Hematopoietic multipotent progenitor cell treated with erythropoietin and hydrocortisone succinate and interleukin-3 and kit ligand, for 15 days (in vitro differentiated cells): ENCODE results near the gene RASGEF1C.

Experiments
- DNase-seq: peaks from one replicate; pipeline ENCODE4 v3.0.0-alpha.2; 2015; ENCODE audit warnings: low spot score

The RASGEF1C gene

GRCh38 chr5:180159756-180160155 lies 49.3 kb downstream of the RASGEF1C start:
- no peak for DNase-seq

GRCh38 chr5:180157866-180158265 lies 51.1 kb downstream of the RASGEF1C start:
- no peak for DNase-seq

- no peak for DNase-seq
These were observed 52.9 kb downstream of the RASGEF1C start for GRCh38 chr5:180156141-180156540.

GRCh38 chr5:180155365-180155926 lies 53.6 kb downstream of the RASGEF1C start:
- DNase-seq = no peak

GRCh38 chr5:180154821-180155364 lies 54.1 kb downstream of the RASGEF1C start:
- no peak for DNase-seq

- DNase-seq = no peak
These were observed 55.0 kb downstream of the RASGEF1C start for GRCh38 chr5:180153991-180154390.

- no peak for DNase-seq
These were observed 55.9 kb downstream of the RASGEF1C start for GRCh38 chr5:180153099-180153498.

GRCh38 chr5:180143656-180144364 lies 65.2 kb downstream of the RASGEF1C start:
- DNase-seq = no peak

GRCh38 chr5:180142824-180143610 lies 66.0 kb downstream of the RASGEF1C start:
- no peak for DNase-seq

GRCh38 chr5:180142021-180142765 lies 66.8 kb downstream of the RASGEF1C start:
- DNase-seq = no peak

GRCh38 chr5:180141068-180141660 lies 67.8 kb downstream of the RASGEF1C start:
- no peak for DNase-seq

GRCh38 chr5:180140571-180140970 lies 68.4 kb downstream of the RASGEF1C start:
- DNase-seq = no peak

- DNase-seq = no peak
These were observed 68.9 kb downstream of the RASGEF1C start for GRCh38 chr5:180140079-180140554.

- DNase-seq = no peak
These were observed 69.3 kb downstream of the RASGEF1C start for GRCh38 chr5:180139731-180140055.

- DNase-seq = no peak
These were observed 69.9 kb downstream of the RASGEF1C start for GRCh38 chr5:180138976-180139730.

GRCh38 chr5:180138214-180138975 lies 70.6 kb downstream of the RASGEF1C start:
- no peak for DNase-seq

- DNase-seq = no peak
These were observed 71.4 kb downstream of the RASGEF1C start for GRCh38 chr5:180137401-180138213.

GRCh38 chr5:180136630-180137381 lies 72.2 kb downstream of the RASGEF1C start:
- DNase-seq = no peak
